Measurements from ENCODE around the gene SLC13A3.

The SLC13A3 gene

DNA sequence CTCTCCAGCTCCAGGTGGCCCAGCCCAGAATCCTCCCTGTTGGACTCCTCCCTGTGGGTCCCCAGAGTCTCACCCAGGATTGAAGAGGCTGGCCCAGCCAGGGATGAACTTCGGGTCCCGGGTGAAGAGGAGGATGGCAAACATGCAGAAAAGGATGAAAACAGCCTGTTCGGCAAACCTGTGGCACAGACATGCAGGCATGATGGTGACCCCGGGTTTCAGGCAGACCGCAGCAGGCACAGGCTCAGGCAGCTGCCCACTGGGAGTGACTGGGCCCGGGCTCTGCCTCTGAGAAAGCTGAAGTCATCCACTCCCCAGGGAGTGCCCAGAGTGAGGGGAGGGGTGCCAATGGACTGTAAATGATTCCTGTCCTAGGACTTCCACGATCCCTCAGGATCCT lies 63.3 kb downstream of the SLC13A3 start:
- Histone ChIP-seq H3K79me2 (ENCODE audit: control insufficient read depth, low read length) (no peaks in the 10 kb centered on the region), H3K36me3 (ENCODE audit: control insufficient read depth, low read length) (no peaks in the 10 kb centered on the region), H3K4me3 (ENCODE audit: low read length) (no peak overlapping the region), H3K27me3 (ENCODE audit: control insufficient read depth, low read length) (peaks cover 14% of the 10 kb centered on the region; the same call in 1 of the 2 replicates), H3K27ac (ENCODE audit: low read depth, low read length) (no peak overlapping the region), H3K4me2 (ENCODE audit: low read length) (no peak overlapping the region), H3F3A (ENCODE audit: control insufficient read depth, insufficient read depth) (no peaks in the 10 kb centered on the region), H3K4me1 (ENCODE audit: control insufficient read depth, low read length) (no peaks in the 10 kb centered on the region), H4K20me1 (ENCODE audit: control insufficient read depth, insufficient read depth, low read depth, low read length) (no peaks in the 10 kb centered on the region), H3K9me3 (ENCODE audit: control insufficient read depth, insufficient read depth, low read length) (no peaks in the 10 kb centered on the region), H3K9me2 (replicated peaks; ENCODE audit: control insufficient read depth, low read length) (no peaks in the 10 kb centered on the region)
- TF ChIP-seq, protein P1, sequence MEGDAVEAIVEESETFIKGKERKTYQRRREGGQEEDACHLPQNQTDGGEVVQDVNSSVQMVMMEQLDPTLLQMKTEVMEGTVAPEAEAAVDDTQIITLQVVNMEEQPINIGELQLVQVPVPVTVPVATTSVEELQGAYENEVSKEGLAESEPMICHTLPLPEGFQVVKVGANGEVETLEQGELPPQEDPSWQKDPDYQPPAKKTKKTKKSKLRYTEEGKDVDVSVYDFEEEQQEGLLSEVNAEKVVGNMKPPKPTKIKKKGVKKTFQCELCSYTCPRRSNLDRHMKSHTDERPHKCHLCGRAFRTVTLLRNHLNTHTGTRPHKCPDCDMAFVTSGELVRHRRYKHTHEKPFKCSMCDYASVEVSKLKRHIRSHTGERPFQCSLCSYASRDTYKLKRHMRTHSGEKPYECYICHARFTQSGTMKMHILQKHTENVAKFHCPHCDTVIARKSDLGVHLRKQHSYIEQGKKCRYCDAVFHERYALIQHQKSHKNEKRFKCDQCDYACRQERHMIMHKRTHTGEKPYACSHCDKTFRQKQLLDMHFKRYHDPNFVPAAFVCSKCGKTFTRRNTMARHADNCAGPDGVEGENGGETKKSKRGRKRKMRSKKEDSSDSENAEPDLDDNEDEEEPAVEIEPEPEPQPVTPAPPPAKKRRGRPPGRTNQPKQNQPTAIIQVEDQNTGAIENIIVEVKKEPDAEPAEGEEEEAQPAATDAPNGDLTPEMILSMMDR (IDR thresholded peaks at IDR 0.05; ENCODE audit: low read depth, low read length, poor library complexity, severe bottlenecking): no peak
- TF ChIP-seq EZH2phosphoT487 (IDR thresholded peaks at IDR 0.05; ENCODE audit: borderline replicate concordance, low read length): no peak

GRCh38 chr20:46586724-46587123 lies 64.5 kb downstream of the SLC13A3 start:
- H3K27me3 ChIP-seq (ENCODE audit: control insufficient read depth, low read length): peaks cover 9% of the 10 kb centered on the region; the same call in 1 of the 2 replicates
- no peaks in the 10 kb centered on the region for H3K36me3 ChIP-seq (ENCODE audit: control insufficient read depth, low read length)
- no peak overlapping the region for H3K4me3 ChIP-seq (ENCODE audit: low read length)
- no peak overlapping the region for H3K27ac ChIP-seq (ENCODE audit: low read depth, low read length)
- H3K9me3 ChIP-seq (ENCODE audit: control insufficient read depth, insufficient read depth, low read length): no peaks in the 10 kb centered on the region
- no peaks in the 10 kb centered on the region for H3K4me1 ChIP-seq (ENCODE audit: control insufficient read depth, low read length)
- TF ChIP-seq, protein P1 (IDR thresholded peaks at IDR 0.05; ENCODE audit: low read depth, low read length, poor library complexity, severe bottlenecking): no peak
- no peak for TF ChIP-seq EZH2phosphoT487 (IDR thresholded peaks at IDR 0.05; ENCODE audit: borderline replicate concordance, low read length)
- no peaks in the 10 kb centered on the region for H3K9me2 ChIP-seq (replicated peaks; ENCODE audit: control insufficient read depth, low read length)
- H3K4me2 ChIP-seq (ENCODE audit: low read length): no peak overlapping the region
- no peaks in the 10 kb centered on the region for H4K20me1 ChIP-seq (ENCODE audit: control insufficient read depth, insufficient read depth, low read depth, low read length)
- H3F3A ChIP-seq (ENCODE audit: control insufficient read depth, insufficient read depth): no peaks in the 10 kb centered on the region
- no peaks in the 10 kb centered on the region for H3K79me2 ChIP-seq (ENCODE audit: control insufficient read depth, low read length)

GRCh38 chr20:46584508-46584907 lies 66.8 kb downstream of the SLC13A3 start:
- Histone ChIP-seq H3K4me1 (ENCODE audit: control insufficient read depth, low read length) (no peaks in the 10 kb centered on the region), H3K27me3 (ENCODE audit: control insufficient read depth, low read length) (peaks cover 9% of the 10 kb centered on the region; the same call in 1 of the 2 replicates), H3K79me2 (ENCODE audit: control insufficient read depth, low read length) (no peaks in the 10 kb centered on the region), H3K9me2 (replicated peaks; ENCODE audit: control insufficient read depth, low read length) (no peaks in the 10 kb centered on the region), H3K4me2 (ENCODE audit: low read length) (no peak overlapping the region), H3K9me3 (ENCODE audit: control insufficient read depth, insufficient read depth, low read length) (no peaks in the 10 kb centered on the region), H3K27ac (ENCODE audit: low read depth, low read length) (no peak overlapping the region), H3K36me3 (ENCODE audit: control insufficient read depth, low read length) (no peaks in the 10 kb centered on the region), H3K4me3 (ENCODE audit: low read length) (no peak overlapping the region), H3F3A (ENCODE audit: control insufficient read depth, insufficient read depth) (no peaks in the 10 kb centered on the region), H4K20me1 (ENCODE audit: control insufficient read depth, insufficient read depth, low read depth, low read length) (no peaks in the 10 kb centered on the region)
- TF ChIP-seq EZH2phosphoT487 (IDR thresholded peaks at IDR 0.05; ENCODE audit: borderline replicate concordance, low read length): no peak
- TF ChIP-seq, protein P1 (IDR thresholded peaks at IDR 0.05; ENCODE audit: low read depth, low read length, poor library complexity, severe bottlenecking): no peak

Data from DOHH2 (cell line).